EL (cell line): ENCODE data around the gene MCRIP2.

Experiments
- DNase-seq: peaks from one replicate; pipeline ENCODE4 v3.0.0-alpha.2; 2016

The MCRIP2 gene

DNA sequence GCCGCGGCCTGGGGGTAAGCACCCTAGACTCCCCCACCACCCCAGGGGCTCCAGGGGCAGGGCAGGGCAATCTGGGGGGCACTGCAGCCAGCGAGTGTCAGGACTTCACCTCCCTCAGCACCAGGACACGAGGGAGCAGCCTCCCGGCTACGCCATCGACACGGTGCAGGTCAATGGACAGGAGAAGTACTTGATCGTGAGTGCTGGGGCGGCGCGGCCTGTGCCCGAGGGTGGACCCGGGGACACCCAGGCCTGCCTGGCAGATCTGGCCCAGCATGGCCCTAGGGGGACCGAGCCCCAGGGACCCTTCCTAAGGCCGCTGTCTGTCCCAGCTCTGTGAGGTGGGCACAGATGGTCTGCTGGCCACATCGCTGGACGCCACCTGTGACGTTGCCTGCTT is 30.7 kb downstream of the MCRIP2 start:
- no peak for DNase-seq

- DNase-seq: no peak
These were observed 31.2 kb downstream of the MCRIP2 start for GRCh38 chr16:672851-673250.

DNA sequence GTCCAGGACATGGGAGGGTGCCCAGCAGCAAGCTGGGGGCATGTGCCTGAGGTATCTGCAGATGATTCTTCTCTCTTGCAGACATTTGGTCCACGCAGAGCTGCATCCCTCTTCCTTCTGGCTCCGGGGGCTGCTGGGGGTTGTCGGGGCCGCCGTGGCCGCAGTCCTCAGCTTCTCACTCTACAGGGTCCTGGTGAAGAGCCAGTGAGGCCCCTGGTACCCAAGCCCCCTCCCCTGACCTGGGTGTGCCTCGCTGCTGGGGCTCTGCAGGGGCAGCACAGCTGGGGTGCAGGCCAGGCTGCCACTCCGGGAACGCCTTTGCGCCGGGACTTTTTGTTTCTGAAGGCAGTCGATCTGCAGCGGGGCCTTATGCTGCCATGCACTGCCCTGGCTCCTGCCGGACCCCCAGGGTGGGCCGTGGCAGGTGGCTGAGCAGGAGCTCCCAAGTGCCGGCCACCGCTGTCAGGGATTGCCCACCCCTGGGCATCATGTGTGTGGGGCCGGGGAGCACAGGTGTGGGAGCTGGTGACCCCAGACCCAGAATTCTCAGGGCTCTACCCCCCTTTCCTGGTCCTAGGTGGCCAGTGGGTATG is 31.9 kb downstream of the MCRIP2 start:
- DNase-seq: no peak

DNA sequence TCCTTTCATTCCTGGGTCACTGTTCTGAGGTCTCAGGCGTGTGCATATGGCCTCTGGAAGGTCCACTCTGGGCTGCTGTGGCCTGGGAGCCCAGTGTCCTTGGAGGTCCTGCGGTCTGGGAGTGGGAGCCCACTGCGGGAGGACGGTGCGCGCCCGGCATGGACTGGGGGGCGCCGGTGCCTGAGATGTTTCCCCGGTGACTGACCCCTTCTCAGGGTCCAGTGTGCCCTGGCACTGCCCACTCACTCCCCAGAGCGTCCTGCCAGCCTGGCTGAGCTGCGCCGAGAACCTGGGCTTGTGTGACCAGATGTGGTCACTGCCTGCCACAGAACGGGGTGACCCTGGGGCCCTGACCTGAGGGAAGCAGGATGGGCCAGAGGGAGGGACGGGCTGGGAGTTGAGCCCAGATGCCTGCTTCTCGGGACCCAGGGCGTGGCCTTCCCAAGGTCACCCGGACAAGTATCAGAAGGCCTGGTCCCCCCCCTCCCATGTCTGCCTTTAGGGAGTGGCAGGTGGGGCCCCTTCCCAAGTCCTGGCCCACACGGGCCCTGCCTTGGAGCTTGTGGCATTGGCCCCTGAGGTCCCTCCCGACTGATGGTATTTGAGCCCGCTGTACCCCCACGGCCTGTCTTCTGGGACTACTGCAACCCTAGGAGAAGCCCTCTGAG is 32.7 kb downstream of the MCRIP2 start:
- no peak for DNase-seq

DNA sequence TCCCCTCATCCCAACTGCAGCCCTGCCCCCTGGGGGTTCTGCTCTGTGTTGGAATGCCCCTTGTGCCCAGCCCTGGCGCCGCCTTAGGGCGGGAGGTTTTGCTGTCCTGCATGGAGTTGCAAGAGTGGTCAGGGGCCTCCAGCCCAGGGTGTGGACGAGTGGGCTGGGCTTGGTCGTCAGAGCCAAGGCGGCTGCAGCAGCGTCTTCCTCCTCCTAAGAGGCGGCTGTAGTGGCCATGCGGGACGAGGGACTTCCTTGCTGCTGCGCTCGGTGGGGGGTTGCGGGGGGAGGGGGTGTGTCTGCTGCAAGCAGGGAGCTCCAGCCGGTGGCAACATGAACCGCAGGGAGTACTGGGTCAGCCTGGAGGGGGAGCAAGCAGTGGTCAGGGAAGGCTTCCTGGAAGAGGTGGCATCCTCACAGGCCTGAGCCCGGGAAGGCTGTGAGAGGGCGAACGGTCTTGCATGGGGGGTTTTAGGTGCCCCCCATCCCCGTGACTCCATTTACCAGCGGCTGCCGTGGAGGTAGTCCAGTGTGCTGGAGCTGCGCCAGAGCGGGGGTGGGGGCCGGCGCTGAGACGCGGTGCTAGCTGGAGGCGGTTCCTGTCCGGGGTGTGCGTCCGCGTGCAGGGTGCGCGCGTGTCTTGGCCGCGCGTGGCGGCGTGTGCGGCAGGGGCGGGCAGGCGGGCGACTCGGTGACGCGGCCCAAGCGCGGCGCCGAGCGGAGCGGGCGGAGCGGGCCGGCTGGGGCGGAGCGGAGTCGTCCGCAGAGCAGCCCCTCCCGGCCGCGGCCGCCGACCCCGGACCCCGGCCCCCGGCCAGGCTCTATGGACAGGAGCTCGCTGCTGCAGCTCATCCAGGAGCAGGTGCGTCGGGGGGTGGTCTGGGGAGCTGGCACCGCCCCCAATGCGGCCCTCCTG is 33.6 kb downstream of the MCRIP2 start, which contains the start of gene RHBDL1:
RHBDL1 (plus strand) TSS at position 704 of the 916 bp plus-strand sequence; CDS start at position 824, 120 bp downstream.
- DNase-seq: peak; percentile 44

DNA sequence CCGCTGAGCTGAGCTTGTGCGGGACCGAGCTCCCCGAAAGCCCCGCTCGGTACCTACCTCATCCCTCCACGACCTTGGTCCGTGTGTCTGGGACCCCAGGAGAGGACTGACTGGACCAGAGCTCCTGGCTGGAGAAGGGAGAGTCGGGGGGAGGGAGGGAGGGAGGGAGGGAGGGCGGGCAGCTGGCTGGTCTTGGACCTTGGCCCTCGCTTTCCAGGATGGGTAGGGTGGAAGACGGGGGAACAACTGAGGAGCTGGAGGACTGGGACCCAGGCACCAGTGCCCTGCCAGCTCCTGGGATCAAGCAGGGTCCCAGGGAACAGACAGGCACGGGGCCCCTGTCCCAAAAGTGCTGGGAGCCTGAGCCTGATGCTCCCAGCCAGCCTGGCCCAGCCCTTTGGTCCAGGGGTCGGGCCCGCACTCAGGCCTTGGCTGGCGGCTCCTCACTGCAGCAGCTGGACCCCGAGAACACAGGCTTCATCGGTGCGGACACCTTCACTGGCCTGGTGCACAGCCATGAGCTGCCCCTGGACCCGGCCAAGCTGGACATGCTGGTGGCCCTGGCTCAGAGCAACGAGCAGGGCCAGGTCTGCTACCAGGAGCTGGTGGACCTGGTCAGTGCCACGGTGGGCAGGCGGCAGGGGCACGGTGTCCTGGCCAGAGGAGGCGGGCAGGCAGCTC is 34.4 kb downstream of the MCRIP2 start:
- DNase-seq: no peak

DNA sequence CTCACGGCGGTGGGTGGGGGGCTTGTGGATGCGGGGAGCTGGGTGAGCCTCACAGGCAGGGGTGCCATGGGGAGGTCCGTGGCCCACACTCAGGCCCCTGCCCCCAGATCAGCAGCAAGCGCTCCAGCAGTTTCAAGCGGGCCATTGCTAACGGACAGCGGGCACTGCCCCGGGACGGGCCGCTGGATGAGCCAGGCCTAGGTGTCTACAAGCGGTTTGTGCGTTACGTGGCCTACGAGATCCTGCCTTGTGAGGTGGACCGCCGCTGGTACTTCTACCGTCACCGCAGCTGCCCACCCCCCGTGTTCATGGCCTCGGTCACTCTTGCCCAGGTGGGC is 34.9 kb downstream of the MCRIP2 start:
- no peak for DNase-seq

DNA sequence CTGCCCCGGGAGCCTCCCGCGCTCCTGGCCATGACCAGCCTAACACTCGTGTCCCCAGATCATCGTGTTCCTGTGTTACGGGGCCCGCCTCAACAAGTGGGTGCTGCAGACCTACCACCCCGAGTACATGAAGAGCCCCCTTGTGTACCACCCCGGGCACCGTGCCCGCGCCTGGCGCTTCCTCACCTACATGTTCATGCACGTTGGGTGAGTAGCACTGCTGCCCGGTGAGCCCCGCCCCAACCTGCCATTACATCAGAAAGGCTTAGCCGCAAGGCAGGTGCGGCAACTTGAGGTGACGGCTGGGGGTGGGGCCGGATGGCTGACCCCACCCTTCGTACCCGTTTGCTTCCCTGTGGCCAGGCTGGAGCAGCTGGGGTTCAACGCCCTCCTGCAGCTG is 35.3 kb downstream of the MCRIP2 start:
- no peak for DNase-seq

- no peak for DNase-seq
These were observed 35.9 kb downstream of the MCRIP2 start for GRCh38 chr16:677316-678190.

- no peak for DNase-seq
These were observed 36.7 kb downstream of the MCRIP2 start for GRCh38 chr16:678209-678857.

DNA sequence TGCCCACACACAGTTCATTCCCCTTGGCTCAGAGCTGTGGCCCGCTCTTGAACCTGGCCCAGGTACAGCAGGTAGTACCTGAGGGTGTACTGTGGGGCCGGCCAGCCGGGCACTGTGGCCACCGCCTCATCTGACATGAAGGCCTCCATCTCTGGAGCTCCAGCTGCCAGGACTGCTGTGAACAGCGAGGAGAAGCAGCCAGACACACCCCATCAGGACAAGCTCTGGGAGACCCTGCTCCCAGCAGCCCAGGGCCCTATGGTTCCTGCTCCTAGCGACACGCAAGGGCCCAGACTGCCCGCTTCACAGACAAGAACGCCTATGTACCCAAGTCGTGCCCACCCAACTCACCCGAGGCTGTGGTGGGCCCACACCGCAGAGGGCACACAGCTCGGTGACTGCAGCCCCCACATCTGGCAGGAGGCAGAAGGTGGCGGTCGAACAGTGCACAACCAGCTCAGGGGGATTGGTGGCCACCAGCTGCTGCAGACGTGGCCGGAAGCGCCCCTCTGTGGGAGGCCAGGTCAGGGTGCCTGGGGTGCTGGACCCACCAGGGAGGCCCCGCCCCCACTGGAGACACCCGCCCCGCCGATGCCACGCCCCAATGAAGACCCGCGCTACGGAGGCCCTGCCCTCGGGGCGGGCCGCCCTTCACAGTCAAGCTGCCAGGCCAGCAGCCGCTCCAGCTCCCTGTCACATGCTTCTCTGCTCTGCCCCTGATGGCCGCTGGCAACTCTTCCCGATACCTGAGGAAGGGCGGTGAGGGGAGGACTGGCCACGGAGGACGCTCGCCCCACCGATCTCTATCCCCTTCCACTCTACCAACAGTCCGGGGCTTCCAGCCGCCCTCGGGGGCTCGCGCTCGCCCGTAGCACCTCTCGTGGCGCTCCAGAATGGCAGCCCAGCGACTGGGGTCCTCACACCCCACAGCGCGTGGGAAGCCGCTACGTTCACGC is 37.5 kb downstream of the MCRIP2 start:
- peak; percentile 66 for DNase-seq

DNA sequence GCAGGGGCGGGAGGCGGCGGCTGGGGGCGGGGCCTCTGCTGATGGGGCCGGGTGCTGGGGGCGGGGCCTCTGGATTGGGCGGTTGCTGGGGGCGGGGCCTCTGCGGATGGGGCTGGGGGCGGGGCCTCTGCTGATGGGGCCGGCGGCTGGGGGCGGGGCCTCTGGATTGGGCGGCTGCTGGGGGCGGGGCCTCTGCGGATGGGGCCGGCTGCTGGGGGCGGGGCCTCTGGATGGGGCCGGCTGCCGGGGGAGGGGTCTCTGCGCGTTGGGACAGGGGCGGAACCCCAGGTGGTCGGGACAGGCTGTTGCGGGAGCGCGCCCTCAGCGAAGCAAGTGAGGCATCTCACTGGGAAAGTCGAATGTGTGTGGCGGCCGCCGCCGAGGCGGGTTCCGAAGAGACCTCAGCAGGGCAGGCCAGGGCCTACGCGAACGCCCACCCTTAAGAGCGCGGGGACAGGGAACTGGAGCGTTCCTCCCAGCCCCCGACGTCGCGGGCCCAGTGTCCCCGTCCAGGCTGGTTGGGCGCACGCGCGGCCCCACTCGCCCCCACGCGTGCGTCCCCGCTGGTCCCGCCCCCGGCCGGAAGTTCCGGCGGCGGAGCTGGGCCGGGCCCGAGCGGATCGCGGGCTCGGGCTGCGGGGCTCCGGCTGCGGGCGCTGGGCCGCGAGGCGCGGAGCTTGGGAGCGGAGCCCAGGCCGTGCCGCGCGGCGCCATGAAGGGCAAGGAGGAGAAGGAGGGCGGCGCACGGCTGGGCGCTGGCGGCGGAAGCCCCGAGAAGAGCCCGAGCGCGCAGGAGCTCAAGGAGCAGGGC is 38.4 kb downstream of the MCRIP2 start, which contains the start of gene STUB1:
STUB1 (plus strand) TSS at position 597 of the 811 bp plus-strand sequence; CDS start at position 713, 116 bp downstream.
- DNase-seq: peak; percentile 86

GRCh38 chr16:680625-680945 is 39.0 kb downstream of the MCRIP2 start:
- DNase-seq: no peak

GRCh38 chr16:680967-681745 is 39.5 kb downstream of the MCRIP2 start:
- DNase-seq: peak; percentile 48

DNA sequence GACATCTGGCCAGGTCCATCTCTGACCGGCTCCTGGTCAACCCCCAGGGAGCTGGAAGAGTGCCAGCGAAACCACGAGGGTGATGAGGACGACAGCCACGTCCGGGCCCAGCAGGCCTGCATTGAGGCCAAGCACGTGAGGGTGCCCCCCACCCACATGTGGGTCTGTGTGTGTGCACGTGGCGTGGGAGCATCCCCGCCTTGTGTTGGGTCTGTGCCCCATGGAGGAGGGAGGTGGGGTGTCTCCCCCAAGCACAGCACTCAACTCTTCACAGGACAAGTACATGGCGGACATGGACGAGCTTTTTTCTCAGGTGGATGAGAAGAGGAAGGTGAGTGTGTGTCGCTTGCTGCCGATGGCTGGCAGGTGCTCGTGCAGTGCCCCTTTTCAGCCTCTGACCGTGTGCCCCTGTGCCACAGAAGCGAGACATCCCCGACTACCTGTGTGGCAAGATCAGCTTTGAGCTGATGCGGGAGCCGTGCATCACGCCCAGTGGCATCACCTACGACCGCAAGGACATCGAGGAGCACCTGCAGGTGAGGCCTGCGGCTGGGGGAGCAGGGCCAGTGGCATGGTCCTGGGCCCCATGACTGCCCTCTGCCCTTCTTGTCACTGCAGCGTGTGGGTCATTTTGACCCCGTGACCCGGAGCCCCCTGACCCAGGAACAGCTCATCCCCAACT is 40.3 kb downstream of the MCRIP2 start:
- DNase-seq: peak; percentile 59

DNA sequence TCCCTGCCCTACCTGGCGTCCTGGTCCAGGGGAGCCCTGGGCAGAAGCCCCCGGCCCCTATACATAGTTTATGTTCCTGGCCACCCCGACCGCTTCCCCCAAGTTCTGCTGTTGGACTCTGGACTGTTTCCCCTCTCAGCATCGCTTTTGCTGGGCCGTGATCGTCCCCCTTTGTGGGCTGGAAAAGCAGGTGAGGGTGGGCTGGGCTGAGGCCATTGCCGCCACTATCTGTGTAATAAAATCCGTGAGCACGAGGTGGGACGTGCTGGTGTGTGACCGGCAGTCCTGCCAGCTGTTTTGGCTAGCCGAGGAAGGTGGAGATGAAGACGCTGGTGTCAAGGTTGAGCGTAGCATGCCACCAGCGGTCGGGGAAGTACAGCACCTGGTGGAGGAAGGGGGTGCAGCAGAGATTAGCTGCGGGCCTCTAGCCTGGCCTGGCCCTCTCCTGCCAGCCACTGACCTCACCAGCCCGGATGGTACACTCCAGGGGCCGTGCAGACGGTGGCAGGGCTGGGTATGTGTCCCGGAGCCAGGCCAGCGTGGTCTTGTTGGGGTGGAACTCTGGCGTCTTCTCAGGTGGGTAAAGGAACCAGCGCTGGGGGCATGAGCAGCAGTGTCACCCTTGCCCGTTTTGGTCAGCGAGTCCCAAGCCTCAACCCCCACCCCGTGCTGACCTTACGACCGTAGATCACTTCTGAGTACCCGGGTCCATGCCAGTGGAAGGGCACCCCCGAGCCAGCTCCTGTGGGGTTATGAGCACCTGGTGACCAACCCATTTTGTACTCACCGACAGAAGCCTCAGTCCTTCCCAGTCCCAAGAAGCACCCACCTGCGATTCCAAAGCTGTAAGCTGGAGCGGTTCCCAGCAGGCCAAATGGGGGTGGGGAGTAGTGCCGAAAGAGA is 41.1 kb downstream of the MCRIP2 start:
- no peak for DNase-seq
